Measurements from ENCODE around the gene MET.

MET gene

GRCh38 chr7:116783666-116784318, 111.8 kb downstream of the MET start:
- DNase-seq (ENCODE audit: low read depth): no peak

- DNase-seq (ENCODE audit: low read depth): no peak
Observed at GRCh38 chr7:116784647-116785046, 112.7 kb downstream of the MET start.

- peak; percentile 51 for DNase-seq (ENCODE audit: low read depth)
Observed at GRCh38 chr7:116785843-116786242, 113.8 kb downstream of the MET start.

- peak; percentile 47 for DNase-seq (ENCODE audit: low read depth)
Observed at GRCh38 chr7:116786791-116787443, 114.9 kb downstream of the MET start.

GRCh38 chr7:116787881-116788280, 115.9 kb downstream of the MET start:
- no peak for DNase-seq (ENCODE audit: low read depth)

GRCh38 chr7:116788572-116789197, 116.7 kb downstream of the MET start:
- no peak for DNase-seq (ENCODE audit: low read depth)

- no peak for DNase-seq (ENCODE audit: low read depth)
Observed at GRCh38 chr7:116790025-116790424, 118.0 kb downstream of the MET start.

- DNase-seq (ENCODE audit: low read depth): no peak
Observed at GRCh38 chr7:116792813-116793212, 120.8 kb downstream of the MET start.

- no peak for DNase-seq (ENCODE audit: low read depth)
Observed at GRCh38 chr7:116793795-116794340, 121.9 kb downstream of the MET start.

GRCh38 chr7:116796471-116796870, 124.5 kb downstream of the MET start:
- no peak for DNase-seq (ENCODE audit: low read depth)

- DNase-seq (ENCODE audit: low read depth): no peak
Observed at GRCh38 chr7:116797612-116798011, 125.6 kb downstream of the MET start.

- no peak for DNase-seq (ENCODE audit: low read depth)
Observed at GRCh38 chr7:116798232-116798631, 126.2 kb downstream of the MET start.

GRCh38 chr7:116799916-116800315, 127.9 kb downstream of the MET start:
- no peak for DNase-seq (ENCODE audit: low read depth)

- no peak for DNase-seq (ENCODE audit: low read depth)
Observed at GRCh38 chr7:116800594-116800993, 128.6 kb downstream of the MET start.

GRCh38 chr7:116801092-116801710, 129.2 kb downstream of the MET start:
- DNase-seq (ENCODE audit: low read depth): peak; percentile 92

- peak; percentile 88 for DNase-seq (ENCODE audit: low read depth)
Observed at GRCh38 chr7:116802144-116802745, 130.2 kb downstream of the MET start.

GRCh38 chr7:116802746-116803152, 130.8 kb downstream of the MET start:
- DNase-seq (ENCODE audit: low read depth): peak; percentile 76

GRCh38 chr7:116804471-116804870, 132.5 kb downstream of the MET start:
- DNase-seq (ENCODE audit: low read depth): no peak

GRCh38 chr7:116805100-116805544, 133.1 kb downstream of the MET start:
- DNase-seq (ENCODE audit: low read depth): peak; percentile 56

- DNase-seq (ENCODE audit: low read depth): no peak
Observed at GRCh38 chr7:116806046-116806944, 134.3 kb downstream of the MET start.

GRCh38 chr7:116807011-116807560, 135.1 kb downstream of the MET start:
- no peak for DNase-seq (ENCODE audit: low read depth)

Data from EH (cell line).